ENCODE data around the gene CYRIA.

Gene CYRIA

GRCh38 chr2:16626497-16626896, 39.1 kb downstream of the CYRIA start:
- no peaks in the 10 kb centered on the region for H3K27me3 ChIP-seq (ENCODE audit: insufficient read depth, low read length)
- no peak overlapping the region for H3K14ac ChIP-seq (ENCODE audit: low read length)
- no peak overlapping the region for H4K12ac ChIP-seq (ENCODE audit: low read depth, low read length)
- peak; percentile 61 to 67 for DNase-seq
- peaks cover 0 to 5% of the 10 kb centered on the region in 2 experiments for H3K36me3 ChIP-seq (ENCODE audit: control insufficient read depth in 1 of 2, insufficient read depth in 2 of 2, low read length in 2 of 2)
- H2BK5ac ChIP-seq (ENCODE audit: low read depth, low read length, poor library complexity) = no peak overlapping the region
- no peaks in the 10 kb centered on the region for H3K9me3 ChIP-seq (ENCODE audit: insufficient read depth, low read depth, low read length)
- peaks cover 18% of the 10 kb centered on the region for H3K79me1 ChIP-seq (ENCODE audit: low read length)
- no peak overlapping the region for H3K9ac ChIP-seq (ENCODE audit: low read length)
- no peak overlapping the region for H4K8ac ChIP-seq (ENCODE audit: low read depth, low read length)
- no peak overlapping the region for H3K4me2 ChIP-seq (ENCODE audit: low read length)
- no peak overlapping the region for H2AK5ac ChIP-seq (ENCODE audit: low read length)
- H3K27ac ChIP-seq (ENCODE audit: low read depth, low read length) = no peak overlapping the region
- no peak overlapping the region for H3K4me3 ChIP-seq (ENCODE audit: low read depth, low read length)
- peaks cover 15 to 16% of the 10 kb centered on the region in 2 experiments for H3K4me1 ChIP-seq (ENCODE audit: control insufficient read depth in 1 of 2, insufficient read depth in 2 of 2, low read length in 2 of 2)
- no peak overlapping the region for H2BK120ac ChIP-seq (ENCODE audit: insufficient read depth, low read length, poor library complexity)
- H3K18ac ChIP-seq (ENCODE audit: low read length) = no peak overlapping the region
- peak overlapping the region; percentile 25 for H2BK12ac ChIP-seq (ENCODE audit: low read length)
- no peak overlapping the region for H3K23ac ChIP-seq (ENCODE audit: low read length)
- H2AFZ ChIP-seq (ENCODE audit: insufficient read depth, low read length, poor library complexity) = no peak overlapping the region
- WGBS (ENCODE audit: extremely low coverage, insufficient coverage, insufficient read length) = no CpG with 5 or more reads among the region's 3 CpGs
- H4K91ac ChIP-seq (ENCODE audit: low read depth, low read length) = peak overlapping the region; percentile 16
- peaks cover 3% of the 10 kb centered on the region for H3K79me2 ChIP-seq (ENCODE audit: control insufficient read depth, insufficient read depth, low read length, poor library complexity)
- no peak overlapping the region for H3K4ac ChIP-seq (ENCODE audit: low read depth, low read length)

- no peak overlapping the region for H2AK5ac ChIP-seq (ENCODE audit: low read length)
- H4K91ac ChIP-seq (ENCODE audit: low read depth, low read length) = peak overlapping the region; percentile 49
- no peak overlapping the region for H3K4ac ChIP-seq (ENCODE audit: low read depth, low read length)
- no peak overlapping the region for H2BK5ac ChIP-seq (ENCODE audit: low read depth, low read length, poor library complexity)
- peaks cover 21% of the 10 kb centered on the region for H3K79me1 ChIP-seq (ENCODE audit: low read length)
- peak overlapping the region; percentile 11 for H2BK12ac ChIP-seq (ENCODE audit: low read length)
- H3K4me1 ChIP-seq (ENCODE audit: control insufficient read depth in 1 of 2, insufficient read depth in 2 of 2, low read length in 2 of 2) = peaks cover 17 to 22% of the 10 kb centered on the region in 2 experiments
- H3K79me2 ChIP-seq (ENCODE audit: control insufficient read depth, insufficient read depth, low read length, poor library complexity) = peaks cover 3% of the 10 kb centered on the region
- no peak overlapping the region for H2AFZ ChIP-seq (ENCODE audit: insufficient read depth, low read length, poor library complexity)
- H4K12ac ChIP-seq (ENCODE audit: low read depth, low read length) = no peak overlapping the region
- no peak overlapping the region for H3K4me3 ChIP-seq (ENCODE audit: low read depth, low read length)
- H3K36me3 ChIP-seq (ENCODE audit: control insufficient read depth in 1 of 2, insufficient read depth in 2 of 2, low read length in 2 of 2) = peaks cover 0 to 5% of the 10 kb centered on the region in 2 experiments
- H3K27me3 ChIP-seq (ENCODE audit: insufficient read depth, low read length) = no peaks in the 10 kb centered on the region
- DNase-seq = no peak
- H3K9me3 ChIP-seq (ENCODE audit: insufficient read depth, low read depth, low read length) = no peaks in the 10 kb centered on the region
- no peak overlapping the region for H3K14ac ChIP-seq (ENCODE audit: low read length)
- WGBS (ENCODE audit: extremely low coverage, insufficient coverage, insufficient read length) = no CpG with 5 or more reads among the region's 2 CpGs
- H3K18ac ChIP-seq (ENCODE audit: low read length) = peak overlapping the region; percentile 28
- H3K27ac ChIP-seq (ENCODE audit: low read depth, low read length) = no peak overlapping the region
- H3K9ac ChIP-seq (ENCODE audit: low read length) = no peak overlapping the region
- H2BK120ac ChIP-seq (ENCODE audit: insufficient read depth, low read length, poor library complexity) = peak overlapping the region; percentile 14
- no peak overlapping the region for H3K4me2 ChIP-seq (ENCODE audit: low read length)
- no peak overlapping the region for H3K23ac ChIP-seq (ENCODE audit: low read length)
- no peak overlapping the region for H4K8ac ChIP-seq (ENCODE audit: low read depth, low read length)
Measured at GRCh38 chr2:16625759-16626158, 39.9 kb downstream of the CYRIA start.

GRCh38 chr2:16625201-16625729, 40.4 kb downstream of the CYRIA start:
- H3K9ac ChIP-seq (ENCODE audit: low read length) = no peak overlapping the region
- H3K79me2 ChIP-seq (ENCODE audit: control insufficient read depth, insufficient read depth, low read length, poor library complexity) = peaks cover 3% of the 10 kb centered on the region
- peak overlapping the region; percentile 23 for H2AFZ ChIP-seq (ENCODE audit: insufficient read depth, low read length, poor library complexity)
- H3K27ac ChIP-seq (ENCODE audit: low read depth, low read length) = no peak overlapping the region
- peak overlapping the region; percentile 25 for H3K14ac ChIP-seq (ENCODE audit: low read length)
- peaks cover 19 to 24% of the 10 kb centered on the region in 2 experiments for H3K4me1 ChIP-seq (ENCODE audit: control insufficient read depth in 1 of 2, insufficient read depth in 2 of 2, low read length in 2 of 2)
- peak overlapping the region; percentile 55 for H3K18ac ChIP-seq (ENCODE audit: low read length)
- no peak overlapping the region for H3K4me2 ChIP-seq (ENCODE audit: low read length)
- WGBS (ENCODE audit: extremely low coverage, insufficient coverage, insufficient read length) = no CpG with 5 or more reads among the region's 5 CpGs
- H4K91ac ChIP-seq (ENCODE audit: low read depth, low read length) = peak overlapping the region; percentile 49
- no peak overlapping the region for H3K4ac ChIP-seq (ENCODE audit: low read depth, low read length)
- H3K27me3 ChIP-seq (ENCODE audit: insufficient read depth, low read length) = no peaks in the 10 kb centered on the region
- H3K36me3 ChIP-seq (ENCODE audit: control insufficient read depth in 1 of 2, insufficient read depth in 2 of 2, low read length in 2 of 2) = peaks cover 0 to 5% of the 10 kb centered on the region in 2 experiments
- H2BK12ac ChIP-seq (ENCODE audit: low read length) = peak overlapping the region; percentile 27
- DNase-seq = peak in 1 of 2 donors; percentile 26
- H3K9me3 ChIP-seq (ENCODE audit: insufficient read depth, low read depth, low read length) = no peaks in the 10 kb centered on the region
- no peak overlapping the region for H3K4me3 ChIP-seq (ENCODE audit: low read depth, low read length)
- H3K79me1 ChIP-seq (ENCODE audit: low read length) = peaks cover 21% of the 10 kb centered on the region
- peak overlapping the region; percentile 64 for H4K8ac ChIP-seq (ENCODE audit: low read depth, low read length)
- peak overlapping the region; percentile 13 for H2BK5ac ChIP-seq (ENCODE audit: low read depth, low read length, poor library complexity)
- no peak overlapping the region for H3K23ac ChIP-seq (ENCODE audit: low read length)
- peak overlapping the region; percentile 54 for H2BK120ac ChIP-seq (ENCODE audit: insufficient read depth, low read length, poor library complexity)
- H2AK5ac ChIP-seq (ENCODE audit: low read length) = no peak overlapping the region
- no peak overlapping the region for H4K12ac ChIP-seq (ENCODE audit: low read depth, low read length)

- H4K91ac ChIP-seq (ENCODE audit: low read depth, low read length) = no peak overlapping the region
- no peak overlapping the region for H3K4ac ChIP-seq (ENCODE audit: low read depth, low read length)
- peak overlapping the region; percentile 7 for H3K27ac ChIP-seq (ENCODE audit: low read depth, low read length)
- no peaks in the 10 kb centered on the region for H3K9me3 ChIP-seq (ENCODE audit: insufficient read depth, low read depth, low read length)
- H2AK5ac ChIP-seq (ENCODE audit: low read length) = no peak overlapping the region
- H4K8ac ChIP-seq (ENCODE audit: low read depth, low read length) = no peak overlapping the region
- no peak overlapping the region for H2AFZ ChIP-seq (ENCODE audit: insufficient read depth, low read length, poor library complexity)
- H3K18ac ChIP-seq (ENCODE audit: low read length) = no peak overlapping the region
- H3K27me3 ChIP-seq (ENCODE audit: insufficient read depth, low read length) = no peaks in the 10 kb centered on the region
- WGBS (ENCODE audit: extremely low coverage, insufficient coverage, insufficient read length) = no CpG with 5 or more reads among the region's 1 CpG
- H3K4me3 ChIP-seq (ENCODE audit: low read depth, low read length) = no peak overlapping the region
- peaks cover 24% of the 10 kb centered on the region for H3K79me1 ChIP-seq (ENCODE audit: low read length)
- H4K12ac ChIP-seq (ENCODE audit: low read depth, low read length) = no peak overlapping the region
- peak; percentile 72 to 81 for DNase-seq
- peaks cover 3% of the 10 kb centered on the region for H3K79me2 ChIP-seq (ENCODE audit: control insufficient read depth, insufficient read depth, low read length, poor library complexity)
- no peak overlapping the region for H3K23ac ChIP-seq (ENCODE audit: low read length)
- H3K4me1 ChIP-seq (ENCODE audit: control insufficient read depth in 1 of 2, insufficient read depth in 2 of 2, low read length in 2 of 2) = peaks cover 19 to 25% of the 10 kb centered on the region in 2 experiments
- no peak overlapping the region for H2BK12ac ChIP-seq (ENCODE audit: low read length)
- H2BK5ac ChIP-seq (ENCODE audit: low read depth, low read length, poor library complexity) = no peak overlapping the region
- no peak overlapping the region for H3K9ac ChIP-seq (ENCODE audit: low read length)
- H3K14ac ChIP-seq (ENCODE audit: low read length) = no peak overlapping the region
- H2BK120ac ChIP-seq (ENCODE audit: insufficient read depth, low read length, poor library complexity) = peak overlapping the region; percentile 8
- H3K36me3 ChIP-seq (ENCODE audit: control insufficient read depth in 1 of 2, insufficient read depth in 2 of 2, low read length in 2 of 2) = peaks cover 0 to 5% of the 10 kb centered on the region in 2 experiments
- H3K4me2 ChIP-seq (ENCODE audit: low read length) = no peak overlapping the region
Measured at GRCh38 chr2:16624436-16624780, 41.2 kb downstream of the CYRIA start.
